ENCODE results near the gene PDZD2.
A peak's percentile ranks its signal among the peaks of the same experiment; 100 is the strongest.
"Not testable (repeated sequence)": the region's sequence is repeated elsewhere in the genome, so short reads cannot be mapped to it uniquely, and the experiment has no call there.

Gene PDZD2

GRCh38 chr5:32030686-32031085 is 391.8 kb downstream of the PDZD2 start:
- no peak for DNase-seq (ENCODE audit: low read depth, low spot score)

GRCh38 chr5:32031089-32031488 is 392.2 kb downstream of the PDZD2 start:
- no peak for DNase-seq (ENCODE audit: low read depth, low spot score)

GRCh38 chr5:32038523-32038922 is 399.6 kb downstream of the PDZD2 start:
- no peak for DNase-seq (ENCODE audit: low read depth, low spot score)

- not testable (repeated sequence) for DNase-seq (ENCODE audit: low read depth, low spot score)
Observed at GRCh38 chr5:32039133-32039532, 400.2 kb downstream of the PDZD2 start.

- DNase-seq (ENCODE audit: low read depth, low spot score): not testable (repeated sequence)
Observed at GRCh38 chr5:32039601-32040000, 400.7 kb downstream of the PDZD2 start.

GRCh38 chr5:32040181-32040695 is 401.3 kb downstream of the PDZD2 start:
- DNase-seq (ENCODE audit: low read depth, low spot score): not testable (repeated sequence)

- DNase-seq (ENCODE audit: low read depth, low spot score): peak; percentile 69
Observed at GRCh38 chr5:32042551-32042961, 403.6 kb downstream of the PDZD2 start.

- DNase-seq (ENCODE audit: low read depth, low spot score): no peak
Observed at GRCh38 chr5:32043105-32043504, 404.2 kb downstream of the PDZD2 start.

GRCh38 chr5:32044434-32044833 is 405.5 kb downstream of the PDZD2 start:
- no peak for DNase-seq (ENCODE audit: low read depth, low spot score)

- DNase-seq (ENCODE audit: low read depth, low spot score): peak; percentile 59
Observed at GRCh38 chr5:32044939-32045338, 406.0 kb downstream of the PDZD2 start.

- DNase-seq (ENCODE audit: low read depth, low spot score): no peak
Observed at GRCh38 chr5:32047056-32047455, 408.1 kb downstream of the PDZD2 start.

- DNase-seq (ENCODE audit: low read depth, low spot score): no peak
Observed at GRCh38 chr5:32051796-32052195, 412.9 kb downstream of the PDZD2 start.

- no peak for DNase-seq (ENCODE audit: low read depth, low spot score)
Observed at GRCh38 chr5:32055891-32056866, 417.2 kb downstream of the PDZD2 start.

- DNase-seq (ENCODE audit: low read depth, low spot score): no peak
Observed at GRCh38 chr5:32057187-32058096, 418.5 kb downstream of the PDZD2 start.

GRCh38 chr5:32058101-32058500 is 419.2 kb downstream of the PDZD2 start:
- no peak for DNase-seq (ENCODE audit: low read depth, low spot score)

GRCh38 chr5:32058997-32059396 is 420.1 kb downstream of the PDZD2 start:
- DNase-seq (ENCODE audit: low read depth, low spot score): no peak

GRCh38 chr5:32059761-32060530 is 421.0 kb downstream of the PDZD2 start:
- no peak for DNase-seq (ENCODE audit: low read depth, low spot score)

GRCh38 chr5:32061236-32061635 is 422.3 kb downstream of the PDZD2 start:
- no peak for DNase-seq (ENCODE audit: low read depth, low spot score)

- no peak for DNase-seq (ENCODE audit: low read depth, low spot score)
Observed at GRCh38 chr5:32066448-32066847, 427.5 kb downstream of the PDZD2 start.

GRCh38 chr5:32067774-32068470 is 429.0 kb downstream of the PDZD2 start:
- no peak for DNase-seq (ENCODE audit: low read depth, low spot score)

GRCh38 chr5:32068561-32068960 is 429.6 kb downstream of the PDZD2 start:
- DNase-seq (ENCODE audit: low read depth, low spot score): no peak

Measured in astrocyte of the hippocampus (primary cell).